KOPT-K1 (cell line): ENCODE results near the gene RIF1.

Source experiments
- H3K27ac ChIP-seq: fragments of 200-600 bp; sonication (generic); 2 replicates; pipeline ENCODE4 v1.5.1; 2016; ENCODE audit warnings: antibody characterized with exemption, mild to moderate bottlenecking, low read depth, low read length; ENCODE audit not compliant: poor library complexity, severe bottlenecking
- H3K36me3 ChIP-seq: fragments of 200-600 bp; sonication (generic); 2 replicates; pipeline ENCODE4 v1.5.1; 2017; ENCODE audit warnings: antibody characterized with exemption, mild to moderate bottlenecking, low read length, moderate library complexity; ENCODE audit not compliant: insufficient read depth
- H3K9me3 ChIP-seq: fragments of 200-600 bp; sonication (generic); 2 replicates; pipeline ENCODE4 v1.5.1; 2017; ENCODE audit warnings: antibody characterized with exemption, low read length, mild to moderate bottlenecking; ENCODE audit not compliant: insufficient read depth, poor library complexity, severe bottlenecking

Gene RIF1, protein sequence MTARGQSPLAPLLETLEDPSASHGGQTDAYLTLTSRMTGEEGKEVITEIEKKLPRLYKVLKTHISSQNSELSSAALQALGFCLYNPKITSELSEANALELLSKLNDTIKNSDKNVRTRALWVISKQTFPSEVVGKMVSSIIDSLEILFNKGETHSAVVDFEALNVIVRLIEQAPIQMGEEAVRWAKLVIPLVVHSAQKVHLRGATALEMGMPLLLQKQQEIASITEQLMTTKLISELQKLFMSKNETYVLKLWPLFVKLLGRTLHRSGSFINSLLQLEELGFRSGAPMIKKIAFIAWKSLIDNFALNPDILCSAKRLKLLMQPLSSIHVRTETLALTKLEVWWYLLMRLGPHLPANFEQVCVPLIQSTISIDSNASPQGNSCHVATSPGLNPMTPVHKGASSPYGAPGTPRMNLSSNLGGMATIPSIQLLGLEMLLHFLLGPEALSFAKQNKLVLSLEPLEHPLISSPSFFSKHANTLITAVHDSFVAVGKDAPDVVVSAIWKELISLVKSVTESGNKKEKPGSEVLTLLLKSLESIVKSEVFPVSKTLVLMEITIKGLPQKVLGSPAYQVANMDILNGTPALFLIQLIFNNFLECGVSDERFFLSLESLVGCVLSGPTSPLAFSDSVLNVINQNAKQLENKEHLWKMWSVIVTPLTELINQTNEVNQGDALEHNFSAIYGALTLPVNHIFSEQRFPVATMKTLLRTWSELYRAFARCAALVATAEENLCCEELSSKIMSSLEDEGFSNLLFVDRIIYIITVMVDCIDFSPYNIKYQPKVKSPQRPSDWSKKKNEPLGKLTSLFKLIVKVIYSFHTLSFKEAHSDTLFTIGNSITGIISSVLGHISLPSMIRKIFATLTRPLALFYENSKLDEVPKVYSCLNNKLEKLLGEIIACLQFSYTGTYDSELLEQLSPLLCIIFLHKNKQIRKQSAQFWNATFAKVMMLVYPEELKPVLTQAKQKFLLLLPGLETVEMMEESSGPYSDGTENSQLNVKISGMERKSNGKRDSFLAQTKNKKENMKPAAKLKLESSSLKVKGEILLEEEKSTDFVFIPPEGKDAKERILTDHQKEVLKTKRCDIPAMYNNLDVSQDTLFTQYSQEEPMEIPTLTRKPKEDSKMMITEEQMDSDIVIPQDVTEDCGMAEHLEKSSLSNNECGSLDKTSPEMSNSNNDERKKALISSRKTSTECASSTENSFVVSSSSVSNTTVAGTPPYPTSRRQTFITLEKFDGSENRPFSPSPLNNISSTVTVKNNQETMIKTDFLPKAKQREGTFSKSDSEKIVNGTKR (N-terminal part only)

GRCh38 chr2:151409601-151410484, at the start of gene RIF1:
RIF1 (plus strand) TSS chr2:151409902; CDS start chr2:151410424, 522 bp downstream.
- Histone ChIP-seq H3K9me3 (no peaks in the 10 kb centered on the region), H3K36me3 (peaks cover 35% of the 10 kb centered on the region), H3K27ac (peak within 1 kb of the TSS; percentile 92)

DNA sequence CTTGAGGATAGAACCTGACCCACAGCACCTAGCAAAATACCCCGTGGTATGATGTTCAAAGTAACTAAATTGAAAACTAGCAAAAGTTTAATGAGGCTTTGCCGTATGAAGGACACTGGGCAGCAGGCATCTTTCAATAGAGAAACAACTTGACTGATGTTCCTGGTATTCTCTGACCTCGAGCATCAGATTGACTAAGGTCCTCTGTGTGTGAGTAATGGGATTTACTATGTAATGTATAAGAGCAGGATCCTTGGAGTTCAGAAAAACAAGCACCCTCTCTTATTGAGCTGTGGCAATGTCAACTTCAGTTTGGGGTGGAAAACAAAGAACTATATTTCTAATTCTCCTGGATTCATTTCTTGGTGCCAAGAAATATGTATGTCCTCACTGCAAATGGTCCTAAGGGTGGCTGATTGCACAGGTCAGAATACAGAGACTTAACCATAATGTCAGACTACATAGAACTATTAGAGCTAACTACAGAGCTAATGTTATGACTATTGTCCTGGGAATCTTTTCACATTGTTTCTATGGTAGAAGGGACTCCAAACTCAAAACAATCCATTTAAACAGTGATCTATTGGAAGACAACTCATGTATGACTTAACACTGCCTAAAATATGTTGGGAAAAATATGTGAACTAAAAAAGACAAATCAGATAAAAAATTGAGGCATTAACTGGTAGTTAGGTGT, 47.9 kb upstream of the RIF1 start:
- H3K9me3 ChIP-seq, result no peaks in the 10 kb centered on the region
- no peaks in the 10 kb centered on the region for H3K36me3 ChIP-seq
- no peak overlapping the region for H3K27ac ChIP-seq

- no peak overlapping the region for H3K27ac ChIP-seq
- H3K9me3 ChIP-seq, result no peaks in the 10 kb centered on the region
- no peaks in the 10 kb centered on the region for H3K36me3 ChIP-seq
Measured at GRCh38 chr2:151363709-151364108, 46.0 kb upstream of the RIF1 start.

- Histone ChIP-seq H3K27ac (no peak overlapping the region), H3K36me3 (no peaks in the 10 kb centered on the region), H3K9me3 (no peaks in the 10 kb centered on the region)
Measured at GRCh38 chr2:151367571-151367970, 42.1 kb upstream of the RIF1 start.

DNA sequence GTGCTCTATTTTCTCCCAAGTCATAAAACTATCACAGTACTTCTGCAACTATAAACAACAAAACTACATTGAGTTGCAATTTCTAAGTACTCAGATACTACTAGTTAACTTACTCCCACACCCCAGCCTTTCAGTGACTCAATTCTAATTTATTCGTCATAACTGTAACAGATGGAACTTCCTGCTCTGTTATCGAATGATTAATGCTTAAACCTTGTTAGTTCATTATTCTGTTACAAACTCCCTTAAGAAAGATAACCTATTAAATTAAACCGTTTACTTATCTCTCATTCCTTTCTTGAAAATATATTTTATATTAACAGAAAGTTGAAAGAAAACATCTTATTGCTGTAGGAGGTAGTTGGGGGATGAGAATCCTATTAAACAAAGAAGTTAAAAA, 35.3 kb upstream of the RIF1 start:
- H3K27ac ChIP-seq, result no peak overlapping the region
- no peaks in the 10 kb centered on the region for H3K9me3 ChIP-seq

DNA sequence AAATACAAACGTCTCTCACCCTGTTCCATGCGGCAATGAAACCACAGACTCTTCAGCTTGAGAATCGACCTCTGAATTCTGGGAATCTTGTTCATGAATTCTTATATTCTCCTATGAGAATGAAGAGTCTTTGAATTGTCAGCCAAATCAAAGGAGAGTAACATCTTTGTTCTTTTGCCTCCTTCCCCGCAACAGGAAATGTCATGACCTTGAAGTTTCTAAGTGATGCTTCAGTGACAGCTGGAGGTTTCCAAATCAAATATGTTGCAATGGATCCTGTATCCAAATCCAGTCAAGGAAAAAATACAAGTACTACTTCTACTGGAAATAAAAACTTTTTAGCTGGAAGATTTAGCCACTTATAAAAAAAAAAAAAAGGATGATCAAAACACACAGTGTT, 30.5 kb upstream of the RIF1 start:
- no peak overlapping the region for H3K27ac ChIP-seq
- H3K36me3 ChIP-seq, result no peaks in the 10 kb centered on the region

More for the DNA sequence above, 35.3 kb upstream of the RIF1 start:
- H3K36me3 ChIP-seq, result no peaks in the 10 kb centered on the region

DNA sequence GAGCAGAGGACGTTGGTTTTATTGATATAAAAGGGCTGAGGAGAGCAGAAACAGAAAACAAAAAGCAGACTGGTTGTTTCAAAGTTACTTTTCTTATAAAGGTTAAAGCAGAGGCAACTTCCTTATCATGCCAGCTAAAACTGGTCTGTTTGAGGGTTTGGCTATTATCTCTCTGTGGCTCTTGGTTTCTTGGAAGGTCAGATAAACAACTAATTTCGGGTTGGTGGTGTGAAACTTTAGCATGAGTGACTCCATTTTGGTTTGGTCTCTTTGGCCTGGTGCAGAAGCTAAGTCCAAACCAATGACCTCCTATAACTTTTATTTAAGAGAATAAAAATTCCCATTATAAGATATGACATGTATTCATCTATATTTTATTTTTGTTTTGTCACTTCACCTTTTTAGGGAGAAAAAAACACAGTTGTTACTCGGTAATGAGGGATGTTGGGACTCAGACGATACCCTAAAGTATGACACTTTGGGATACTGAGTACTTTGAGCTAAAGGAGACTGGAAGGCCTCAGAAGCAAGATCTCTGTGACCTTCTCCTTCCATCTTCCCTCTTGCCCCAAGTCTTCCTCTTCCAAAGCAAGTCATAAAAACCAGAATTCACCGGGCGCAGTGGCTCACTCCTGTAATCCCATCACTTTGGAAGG, 29.0 kb upstream of the RIF1 start:
- Histone ChIP-seq H3K36me3 (no peaks in the 10 kb centered on the region), H3K27ac (no peak overlapping the region), H3K9me3 (no peaks in the 10 kb centered on the region)

More for the DNA sequence above, 30.5 kb upstream of the RIF1 start:
- no peaks in the 10 kb centered on the region for H3K9me3 ChIP-seq

- Histone ChIP-seq H3K36me3 (no peaks in the 10 kb centered on the region), H3K27ac (no peak overlapping the region), H3K9me3 (no peaks in the 10 kb centered on the region)
Measured at GRCh38 chr2:151381266-151381665, 28.4 kb upstream of the RIF1 start.

GRCh38 chr2:151388011-151388410, 21.7 kb upstream of the RIF1 start:
- Histone ChIP-seq H3K27ac (no peak overlapping the region), H3K9me3 (no peaks in the 10 kb centered on the region), H3K36me3 (no peaks in the 10 kb centered on the region)

DNA sequence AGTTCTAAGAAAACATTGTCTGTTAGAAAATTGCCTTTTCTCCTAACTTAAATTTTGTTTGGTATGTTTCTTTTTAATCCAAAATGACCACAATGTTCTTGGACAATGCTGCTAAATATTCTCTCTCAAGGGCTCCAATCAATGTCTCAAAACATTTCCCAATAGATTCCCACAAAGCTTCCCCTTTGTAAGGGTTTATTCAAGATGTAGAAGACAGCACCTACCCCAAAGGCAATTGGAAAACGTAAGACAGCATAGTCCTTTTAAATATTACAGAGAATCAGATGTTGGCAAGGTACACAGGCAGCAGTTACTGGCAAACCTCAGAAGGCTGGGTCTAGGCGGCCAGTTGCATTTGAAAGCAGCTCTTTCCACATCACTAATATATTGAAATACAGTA, 18.3 kb upstream of the RIF1 start:
- Histone ChIP-seq H3K36me3 (no peaks in the 10 kb centered on the region), H3K27ac (no peak overlapping the region), H3K9me3 (no peaks in the 10 kb centered on the region)

- H3K9me3 ChIP-seq, result no peaks in the 10 kb centered on the region
- no peak overlapping the region for H3K27ac ChIP-seq
- no peaks in the 10 kb centered on the region for H3K36me3 ChIP-seq
Measured at GRCh38 chr2:151394509-151394908, 15.2 kb upstream of the RIF1 start.

GRCh38 chr2:151395509-151396374, 14.0 kb upstream of the RIF1 start:
- H3K27ac ChIP-seq, result no peak overlapping the region
- H3K9me3 ChIP-seq, result no peaks in the 10 kb centered on the region
- no peaks in the 10 kb centered on the region for H3K36me3 ChIP-seq
